Inflammatory macrophage treated with lipopolysaccharide for 1 hour (primary cell): ENCODE data around the gene CNBD2.
"Not testable (repeated sequence)": the region's sequence is repeated elsewhere in the genome, so short reads cannot be mapped to it uniquely, and the experiment has no call there.

Source experiments
- DNase-seq, 2 donors: peaks; one replicate each; pipeline ENCODE4 v3.0.0-alpha.2; 2020 to 2022

Gene CNBD2

GRCh38 chr20:36028106-36028808 is 59.9 kb downstream of the CNBD2 start:
- DNase-seq, result no peak

DNA sequence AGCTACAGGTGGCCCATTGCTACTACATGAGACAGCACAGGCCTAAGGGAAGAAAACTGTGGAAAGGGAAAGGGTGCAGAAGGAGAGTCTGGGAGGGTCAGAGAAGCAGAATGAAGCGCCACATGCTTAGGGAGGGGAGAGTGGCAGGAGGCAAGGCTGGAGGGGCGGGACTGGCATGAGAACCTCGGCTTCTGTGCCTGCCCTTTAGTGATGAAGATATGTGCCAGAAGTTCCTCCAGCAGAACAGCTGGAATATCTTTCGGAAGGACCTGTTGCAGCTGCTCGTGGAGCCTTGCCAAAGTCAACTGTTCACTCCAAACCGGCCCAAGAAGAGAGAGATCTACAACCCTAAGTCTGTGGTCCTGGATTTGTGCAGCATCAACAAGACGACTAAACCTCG is 61.8 kb downstream of the CNBD2 start:
- no peak for DNase-seq

- DNase-seq, result no peak
These were observed 63.4 kb downstream of the CNBD2 start for GRCh38 chr20:36031806-36032205.

DNA sequence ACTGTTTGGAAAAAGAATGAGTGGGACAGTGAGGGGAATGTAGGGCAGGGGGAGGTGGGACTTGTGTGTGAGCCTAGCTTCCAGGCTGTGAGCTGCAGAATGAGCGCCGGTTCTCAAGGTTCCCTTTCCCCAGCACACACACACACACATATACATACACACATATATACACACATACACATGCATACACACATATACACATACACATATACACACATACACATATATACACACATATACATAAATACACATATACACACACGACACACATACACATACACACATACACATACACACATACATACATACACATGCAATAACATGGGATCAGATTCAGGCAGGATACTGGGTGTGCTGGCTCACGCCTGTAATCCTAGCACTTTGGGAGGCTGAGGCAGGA is 66.5 kb downstream of the CNBD2 start:
- no peak for DNase-seq

DNA sequence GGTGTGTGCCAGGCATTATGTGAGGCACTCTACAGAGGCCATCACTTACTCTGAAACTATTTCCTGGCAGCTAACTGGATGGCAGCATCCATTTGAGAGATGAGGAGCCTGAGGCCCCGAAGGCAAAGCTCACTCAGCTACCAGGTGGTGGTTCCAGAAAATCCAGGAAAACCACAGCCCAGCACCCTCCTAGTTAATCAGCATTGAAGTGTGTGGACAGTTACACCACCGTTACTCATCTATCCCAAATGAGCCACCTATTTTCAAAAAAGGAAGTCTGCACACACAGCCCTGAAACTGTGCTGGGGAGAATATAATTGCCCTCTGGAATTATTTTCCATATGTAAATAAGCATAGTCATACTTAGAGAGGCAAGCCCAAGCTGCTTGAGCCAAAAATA is 67.4 kb downstream of the CNBD2 start:
- no peak for DNase-seq

DNA sequence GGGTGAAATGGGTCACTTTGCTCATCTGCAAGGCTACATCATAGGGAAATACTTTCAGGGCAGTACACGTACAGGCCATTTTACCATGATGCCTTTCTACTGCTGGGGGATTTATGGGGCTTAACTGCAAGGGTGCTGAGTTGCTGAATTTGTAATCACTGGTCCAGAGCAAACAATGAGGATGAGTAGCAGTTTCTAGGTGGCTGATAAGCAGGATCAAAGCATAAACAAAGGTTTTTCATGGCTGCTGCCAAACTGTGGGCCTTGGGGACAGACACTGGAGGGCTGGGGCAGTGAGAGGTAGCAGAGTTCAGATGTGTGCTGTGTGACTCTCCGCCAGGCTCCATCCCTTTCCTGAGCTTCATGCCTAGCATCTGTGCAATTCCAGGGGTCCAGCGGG is 68.3 kb downstream of the CNBD2 start:
- DNase-seq, result no peak

GRCh38 chr20:36040571-36040970 is 72.2 kb downstream of the CNBD2 start:
- DNase-seq, result peak; percentile 55 to 56

DNA sequence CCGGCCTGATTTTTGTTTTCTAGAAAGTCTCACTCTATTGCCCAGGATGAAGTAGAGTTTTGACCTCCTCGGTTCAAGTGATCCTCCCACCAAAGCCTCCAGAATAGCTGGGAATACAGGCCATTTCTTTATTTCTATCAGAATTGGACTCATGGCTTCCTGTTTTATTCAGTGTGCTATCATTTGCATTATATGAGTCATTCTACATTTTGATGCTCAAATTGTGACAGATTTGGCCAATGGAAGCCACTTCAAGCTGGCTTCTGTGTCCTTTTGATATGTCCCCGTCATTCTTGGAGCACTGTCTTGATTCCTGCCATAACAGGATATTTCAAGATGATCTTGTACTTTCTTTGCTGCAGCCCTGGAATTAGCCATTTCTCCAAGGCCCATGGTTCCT is 75.1 kb downstream of the CNBD2 start:
- peak in 1 of 2 donors; percentile 31 for DNase-seq

GRCh38 chr20:36043892-36044515 is 75.6 kb downstream of the CNBD2 start:
- DNase-seq, result no peak

DNA sequence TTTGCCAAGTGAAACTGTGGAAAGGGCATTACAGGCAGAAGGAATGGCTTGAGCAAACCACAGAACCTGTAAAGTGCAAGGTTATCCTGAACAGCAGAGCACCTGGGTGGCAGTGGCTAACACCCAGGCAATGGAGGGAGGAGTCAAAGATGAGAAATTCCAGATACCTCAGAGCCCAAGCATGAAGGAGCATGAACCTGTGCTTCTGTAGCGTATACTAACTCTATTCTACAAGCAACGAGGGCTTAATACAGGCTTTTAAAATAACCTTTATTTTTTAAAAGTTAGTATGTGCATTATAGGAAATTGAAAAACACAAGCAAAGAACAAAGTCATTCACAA is 77.0 kb downstream of the CNBD2 start:
- no peak for DNase-seq

GRCh38 chr20:36046073-36046798 is 77.8 kb downstream of the CNBD2 start:
- DNase-seq, result not testable (repeated sequence)

DNA sequence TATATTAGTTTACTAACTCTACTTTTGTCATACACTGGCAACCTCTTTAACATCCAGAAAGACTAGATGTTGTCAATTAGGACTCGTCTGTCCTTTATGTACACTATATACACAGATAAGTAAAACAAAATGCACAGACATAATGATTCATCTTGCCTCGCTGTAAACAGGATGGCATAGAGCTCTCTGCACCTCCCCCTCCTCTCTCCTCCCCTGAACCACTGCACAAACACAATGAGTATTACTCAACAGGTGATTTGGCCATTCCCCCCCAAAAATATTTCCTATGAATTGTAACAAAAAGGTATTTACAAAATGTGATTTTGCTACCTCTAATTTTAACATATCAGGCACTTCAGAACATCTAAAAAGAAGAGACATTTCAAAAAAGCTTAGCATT is 81.0 kb downstream of the CNBD2 start:
- not testable (repeated sequence) for DNase-seq

DNA sequence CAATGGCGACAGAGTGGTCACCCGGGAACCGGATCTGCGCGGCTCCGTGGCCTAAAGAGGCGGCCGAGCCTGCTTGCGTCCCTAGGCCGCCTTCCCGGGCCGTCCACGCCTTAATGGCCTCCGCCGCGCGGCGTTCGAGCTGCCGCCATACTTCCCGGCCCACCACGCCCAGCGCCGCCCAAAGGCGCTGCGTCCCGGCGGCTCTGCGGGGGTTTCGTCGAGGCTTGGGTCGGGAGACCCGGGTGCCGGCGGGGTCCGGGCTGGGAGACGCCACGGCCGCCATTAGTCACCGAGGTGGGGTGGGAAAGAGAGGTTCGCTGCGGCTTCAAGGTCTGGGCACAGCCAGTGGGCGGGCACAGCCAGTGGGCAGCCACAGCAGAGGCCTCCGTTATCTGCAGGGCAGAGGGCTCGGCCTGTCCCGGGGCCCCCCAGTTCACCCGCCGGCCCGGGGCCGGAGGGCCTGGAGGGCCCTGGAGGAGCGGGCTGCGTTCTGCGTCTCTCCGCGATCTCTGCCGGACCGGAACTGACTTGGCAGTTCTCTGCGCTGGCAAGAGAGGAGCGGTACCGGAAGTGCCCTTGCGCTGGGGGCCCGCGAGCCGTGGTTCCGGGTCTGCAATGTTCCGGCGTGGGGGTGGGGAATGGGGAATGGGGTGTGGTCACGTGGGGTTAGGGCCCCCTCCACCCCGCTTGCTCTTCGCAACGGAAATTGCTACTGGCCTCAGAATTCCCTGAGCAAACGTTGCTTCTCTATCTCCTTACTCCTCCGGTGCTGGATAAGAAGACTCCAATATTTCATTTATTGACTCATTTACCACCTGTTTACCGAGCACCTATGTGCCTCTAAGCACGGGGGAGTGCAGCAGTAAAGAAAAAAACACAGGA is 82.3 kb downstream of the CNBD2 start:
- peak; percentile 85 to 87 for DNase-seq

DNA sequence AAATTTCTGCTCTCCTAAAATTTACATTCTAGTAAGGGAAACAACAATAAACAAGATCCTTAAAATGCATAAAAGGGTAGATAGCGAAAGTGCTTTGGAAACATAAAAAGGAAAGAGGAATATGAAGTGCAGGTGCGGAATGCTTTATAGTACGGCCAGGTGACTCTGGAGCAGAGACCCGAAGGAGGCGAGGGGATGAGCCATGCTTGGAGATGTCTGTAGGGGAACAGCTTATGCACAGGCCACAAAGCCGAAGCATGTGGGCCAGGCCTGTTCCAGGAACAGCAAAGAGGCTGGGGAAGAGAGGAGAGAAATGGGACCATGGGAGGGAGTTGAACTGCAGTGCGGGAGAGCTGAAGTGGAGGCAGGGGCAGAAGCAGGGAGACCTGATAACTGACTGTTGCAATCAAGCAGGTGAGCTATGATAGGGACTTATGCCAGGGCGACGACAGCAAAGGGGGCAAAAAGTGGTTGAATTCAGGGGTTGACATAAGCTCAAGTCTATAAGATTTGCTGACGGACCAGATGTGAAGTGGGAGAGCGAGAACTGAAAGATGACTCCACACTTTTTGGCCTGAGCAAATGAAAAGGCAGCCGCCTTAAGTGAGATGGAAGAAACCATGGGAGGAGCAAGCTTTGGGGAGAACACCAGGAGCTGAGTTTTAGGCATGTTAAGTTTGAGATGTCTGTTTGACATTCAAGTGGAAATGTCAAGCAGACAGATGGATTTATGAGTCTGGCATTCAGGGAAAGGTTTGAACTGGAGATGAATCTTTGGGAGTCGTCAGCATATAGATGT is 83.1 kb downstream of the CNBD2 start:
- no peak for DNase-seq

DNA sequence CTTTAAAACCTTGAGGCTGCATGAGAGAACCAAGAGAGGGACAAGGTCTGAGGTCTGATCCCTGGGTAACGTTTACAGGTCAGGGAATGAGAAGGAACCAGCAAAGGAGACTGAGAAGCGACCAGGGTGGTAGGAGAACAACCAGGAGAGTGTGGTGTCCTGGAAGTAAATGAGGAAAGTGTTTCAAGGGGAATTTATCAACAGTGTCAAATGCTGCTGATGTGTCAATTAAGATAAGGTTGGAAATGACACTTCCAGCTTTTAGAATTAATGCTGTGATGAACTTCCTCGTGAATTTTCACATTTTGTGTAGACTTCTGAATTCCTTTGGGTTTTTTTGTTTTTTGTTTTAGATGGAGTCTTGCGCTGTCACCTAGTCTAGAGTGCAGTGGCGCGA is 83.7 kb downstream of the CNBD2 start:
- DNase-seq, result no peak

GRCh38 chr20:36053863-36054518 is 85.6 kb downstream of the CNBD2 start:
- DNase-seq, result peak; percentile 49 to 82

DNA sequence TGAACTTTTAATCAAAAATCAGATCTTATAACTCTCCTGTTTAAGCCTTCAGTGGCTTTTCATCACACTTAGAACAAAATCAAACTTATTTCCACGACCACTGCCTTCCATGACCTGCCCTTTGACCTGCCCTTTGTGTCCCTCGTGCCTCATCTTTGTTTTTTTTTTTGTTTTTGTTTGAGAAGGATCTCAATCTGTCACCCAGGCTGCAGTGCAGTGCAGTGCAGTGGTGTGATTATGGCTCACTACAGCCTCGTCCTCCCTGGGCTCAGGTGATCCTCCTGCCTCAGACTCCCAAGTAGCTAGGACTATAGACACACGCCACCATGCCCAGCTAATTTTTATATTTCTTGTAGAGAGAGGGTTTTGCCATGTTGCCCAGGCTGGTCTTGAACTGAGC is 86.8 kb downstream of the CNBD2 start:
- DNase-seq, result no peak

- no peak for DNase-seq
These were observed 92.3 kb downstream of the CNBD2 start for GRCh38 chr20:36060676-36061075.

DNA sequence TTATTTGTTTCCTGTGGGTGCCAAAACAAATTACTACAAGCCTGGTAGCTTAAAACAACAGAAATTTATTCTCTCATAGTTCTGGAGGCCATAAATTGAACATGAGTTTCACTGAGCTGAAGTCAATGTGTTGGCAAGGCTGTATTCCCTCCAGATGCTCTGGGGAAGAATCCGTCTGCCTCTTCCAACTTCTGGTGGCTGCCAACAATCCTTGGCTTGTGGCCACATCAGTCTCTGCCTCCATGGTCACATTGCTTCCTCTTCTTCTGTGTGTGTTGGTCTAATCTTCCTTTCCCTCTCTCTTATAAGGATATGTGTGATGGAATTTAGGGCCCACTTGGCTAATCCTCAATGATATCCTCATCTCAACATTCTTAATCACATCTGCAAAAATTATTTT is 93.4 kb downstream of the CNBD2 start:
- DNase-seq, result no peak

DNA sequence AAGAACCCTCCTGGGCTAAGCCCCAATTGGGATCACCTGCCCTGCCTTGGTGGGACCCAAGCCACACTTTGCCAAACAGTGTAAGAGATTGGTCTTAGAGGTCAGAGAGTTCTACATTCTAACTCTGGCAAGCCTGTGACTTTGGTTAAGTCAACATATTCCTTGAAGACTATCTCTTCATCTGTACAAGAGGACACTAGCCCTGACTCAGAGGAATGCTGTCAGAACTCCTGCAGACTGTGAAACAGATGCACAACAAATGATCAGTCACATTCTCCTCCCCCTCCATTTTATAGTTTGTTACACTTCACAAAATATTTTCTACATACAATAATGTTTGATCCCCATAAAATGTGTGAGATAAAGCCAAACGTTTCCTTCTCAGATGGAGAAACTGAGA is 94.4 kb downstream of the CNBD2 start:
- DNase-seq, result no peak

DNA sequence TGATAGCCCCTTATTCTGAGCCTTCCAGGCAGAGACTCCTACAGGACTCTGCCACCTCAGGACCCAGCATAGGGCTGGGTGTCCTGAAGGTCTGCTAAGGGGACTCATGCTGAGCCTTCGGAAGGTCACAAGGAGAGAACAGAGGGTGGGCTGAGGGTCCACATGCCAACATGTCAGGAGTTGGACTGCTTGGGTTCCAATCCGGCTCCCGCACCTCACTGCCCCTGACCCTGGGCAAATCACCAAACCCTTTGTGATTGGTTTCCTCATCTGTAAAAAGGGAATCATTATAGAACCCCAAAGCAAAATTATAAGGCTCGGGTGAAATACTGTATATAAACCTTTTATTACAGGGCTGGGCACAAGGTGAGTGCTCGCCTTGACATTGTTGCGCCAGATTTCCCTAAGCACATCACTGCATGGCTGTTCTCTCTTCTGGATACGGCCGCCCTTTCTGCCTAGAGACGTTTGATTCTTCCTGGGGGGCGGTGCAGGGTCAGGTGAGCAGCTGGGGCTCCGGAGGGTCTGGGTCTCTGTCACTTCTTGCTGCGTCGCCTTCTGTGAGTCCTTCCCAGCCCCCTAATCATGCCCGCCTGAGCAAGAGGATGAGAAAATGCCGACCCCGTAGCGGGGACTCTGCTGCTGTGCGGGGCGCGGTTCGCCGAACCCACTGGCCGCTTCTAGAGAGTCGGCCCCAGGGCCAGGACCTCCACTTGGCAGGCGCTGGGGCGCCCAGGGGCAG is 95.7 kb downstream of the CNBD2 start:
- no peak for DNase-seq
